H1 (cell line): ENCODE data around the gene TUBGCP6. TPM values are rescaled to one million over a fixed set of nuclear protein-coding genes. Genes with fewer than 3 reads are reported as not detected.

ENCODE experiments used
- CTCF ChIA-PET: fragments of 300-600 bp; sonication (Branson Sonifier 250); formaldehyde crosslinking; loops from one replicate; lab custom pipeline; 2021; ENCODE audit not compliant: partially characterized antibody; lab: Charles Lee
- POLR2A ChIA-PET: fragments of 300-600 bp; sonication (Branson Sonifier 250); formaldehyde crosslinking; loops from one replicate; lab custom pipeline; 2021; ENCODE audit warnings: inconsistent platforms; ENCODE audit not compliant: partially characterized antibody; lab: Charles Lee
- DNase-seq, 2 experiments: peaks; one replicate each; pipeline versions ENCODE4 v3.0.0 to v3.0.0-alpha.2; 2010 to 2022; ENCODE audit warnings: low spot score in 2 of 2, low read depth in 1 of 2, mixed read lengths in 1 of 2
- FAIRE-seq: peaks from 2 replicates; lab custom pipeline; 2011; peaks lifted over from hg19 to GRCh38; lab: Jason Lieb, UNC
- H2AFZ ChIP-seq: 2 replicates; pipeline ENCODE4 v1.8.1; 2012; ENCODE audit warnings: low read length, inconsistent platforms
- H2AK5ac ChIP-seq: 2 replicates; pipeline ENCODE4 v1.6.1; 2013; ENCODE audit warnings: low read depth, low read length
- H2BK120ac ChIP-seq: replicated peaks from 2 replicates; pipeline ENCODE3; 2013; ENCODE audit warnings: low read depth, low read length, inconsistent platforms
- H2BK12ac ChIP-seq: 2 replicates; pipeline ENCODE4 v1.6.1; 2013; ENCODE audit warnings: low read depth, low read length
- H2BK15ac ChIP-seq: 2 replicates; pipeline ENCODE4 v1.6.1; 2013; ENCODE audit warnings: low read length
- H2BK20ac ChIP-seq: 2 replicates; pipeline ENCODE4 v1.6.1; 2013; ENCODE audit warnings: low read length
- H2BK5ac ChIP-seq: 2 replicates; pipeline ENCODE4 v1.6.1; 2013; ENCODE audit warnings: low read depth, low read length
- H3K14ac ChIP-seq: 2 replicates; pipeline ENCODE4 v1.6.1; 2013; ENCODE audit warnings: inconsistent platforms; ENCODE audit not compliant: insufficient read length
- H3K18ac ChIP-seq: 2 replicates; pipeline ENCODE4 v1.6.1; 2013; ENCODE audit warnings: low read length; ENCODE audit errors: extremely low read depth
- H3K23ac ChIP-seq: 2 replicates; pipeline ENCODE4 v1.6.1; 2013; ENCODE audit warnings: inconsistent platforms; ENCODE audit not compliant: insufficient read length
- H3K23me2 ChIP-seq: 2 replicates; pipeline ENCODE4 v1.6.1; 2013; ENCODE audit warnings: low read depth, low read length
- H3K27ac ChIP-seq: 2 replicates; pipeline ENCODE4 v1.6.1; 2011; ENCODE audit warnings: low read depth, low read length, inconsistent platforms
- H3K27me3 ChIP-seq, 4 experiments: replicated peaks in 1 of 4; 1 replicate in 1 of 4; 2 replicates in 3 of 4; pipeline versions ENCODE4 v1.6.1 to v1.8.1; 2011 to 2013; ENCODE audit warnings: low read length in 3 of 4, mild to moderate bottlenecking in 3 of 4, inconsistent platforms in 2 of 4, mixed read lengths in 2 of 4, moderate library complexity in 1 of 4; ENCODE audit not compliant: control insufficient read depth in 3 of 4, insufficient read depth in 3 of 4; ENCODE audit errors: extremely low read depth in 1 of 4
- H3K36me3 ChIP-seq, 4 experiments: 2 replicates each; pipeline versions ENCODE4 v1.6.1 to v1.8.1; 2011 to 2013; ENCODE audit warnings: mild to moderate bottlenecking in 4 of 4, low read length in 3 of 4, moderate library complexity in 2 of 4, control low read depth in 1 of 4, inconsistent platforms in 1 of 4; ENCODE audit not compliant: insufficient read depth in 4 of 4, control insufficient read depth in 2 of 4
- H3K4ac ChIP-seq: replicated peaks from 2 replicates; pipeline ENCODE3; 2013; ENCODE audit warnings: low read length, low read depth, mixed read lengths, inconsistent platforms; ENCODE audit not compliant: insufficient read length
- H3K4me1 ChIP-seq, 4 experiments: replicated peaks in 1 of 4; 1 replicate in 1 of 4; 2 replicates in 3 of 4; pipeline versions ENCODE4 v1.6.1 to v1.8.1; 2011 to 2013; ENCODE audit warnings: low read length in 3 of 4, inconsistent platforms in 2 of 4, mixed read lengths in 1 of 4; ENCODE audit not compliant: insufficient read depth in 4 of 4, control insufficient read depth in 3 of 4
- H3K4me2 ChIP-seq, 2 experiments: 2 replicates each; pipeline versions ENCODE4 v1.6.1 to v1.8.1; 2011 to 2013; ENCODE audit warnings: low read depth in 2 of 2, low read length in 2 of 2, control low read depth in 1 of 2, inconsistent platforms in 1 of 2, mild to moderate bottlenecking in 1 of 2; ENCODE audit not compliant: insufficient read depth in 1 of 2
- H3K4me3 ChIP-seq, 4 experiments: fragments of 200-600, 300-600 bp in 1 of 4; sonication (generic), shearing (Covaris generic), sonication (Bioruptor Twin) in 1 of 4; 2 replicates each; pipeline versions ENCODE4 v1.5.1 to v1.8.1; 2011 to 2016; ENCODE audit warnings: low read length in 4 of 4, low read depth in 3 of 4, control low read depth in 2 of 4, inconsistent platforms in 2 of 4, mild to moderate bottlenecking in 2 of 4, mixed read lengths in 1 of 4, moderate library complexity in 1 of 4; ENCODE audit not compliant: insufficient read depth in 2 of 4; ENCODE audit errors: extremely low read depth in 1 of 4
- H3K56ac ChIP-seq: replicated peaks from 2 replicates; pipeline ENCODE3; 2013; ENCODE audit warnings: low read depth, mild to moderate bottlenecking, mixed read lengths, low read length, inconsistent platforms; ENCODE audit not compliant: insufficient read length
- H3K79me1 ChIP-seq: 2 replicates; pipeline ENCODE4 v1.6.1; 2013; ENCODE audit warnings: low read depth, low read length, control low read depth
- H3K79me2 ChIP-seq, 2 experiments: 2 replicates each; pipeline versions ENCODE4 v1.6.1 to v1.8.1; 2012 to 2013; ENCODE audit warnings: low read length in 2 of 2, mild to moderate bottlenecking in 2 of 2, inconsistent platforms in 1 of 2; ENCODE audit not compliant: insufficient read depth in 2 of 2, control insufficient read depth in 1 of 2
- H3K9ac ChIP-seq, 4 experiments: replicated peaks in 1 of 4; 1 replicate in 1 of 4; 2 replicates in 3 of 4; pipeline versions ENCODE4 v1.6.1 to v1.8.1; 2011 to 2013; ENCODE audit warnings: low read depth in 3 of 4, low read length in 3 of 4, control low read depth in 2 of 4, mild to moderate bottlenecking in 2 of 4, moderate library complexity in 2 of 4, inconsistent platforms in 1 of 4; ENCODE audit errors: extremely low read depth in 1 of 4
- H3K9me3 ChIP-seq, 2 experiments: 2 replicates each; pipeline versions ENCODE4 v1.6.1 to v1.8.1; 2012 to 2013; ENCODE audit warnings: mild to moderate bottlenecking in 2 of 2, moderate library complexity in 2 of 2, control low read depth in 1 of 2, inconsistent platforms in 1 of 2, low read depth in 1 of 2, low read length in 1 of 2, mixed read lengths in 1 of 2; ENCODE audit not compliant: insufficient read depth in 2 of 2
- H4K20me1 ChIP-seq, 2 experiments: replicated peaks in 1 of 2; 2 replicates each; pipeline versions ENCODE3 to v1.8.1; 2011 to 2013; ENCODE audit warnings: inconsistent platforms in 2 of 2, low read length in 2 of 2, mild to moderate bottlenecking in 1 of 2; ENCODE audit not compliant: insufficient read depth in 2 of 2, control insufficient read depth in 1 of 2
- H4K5ac ChIP-seq: 2 replicates; pipeline ENCODE4 v1.6.1; 2013; ENCODE audit warnings: low read length, low read depth, mixed read lengths, inconsistent platforms; ENCODE audit not compliant: insufficient read length
- H4K8ac ChIP-seq: 2 replicates; pipeline ENCODE4 v1.8.0; 2013; ENCODE audit warnings: mild to moderate bottlenecking, moderate library complexity, low read length, inconsistent platforms; ENCODE audit not compliant: insufficient read depth; ENCODE audit errors: extremely low read depth
- H4K91ac ChIP-seq: replicated peaks from 2 replicates; pipeline ENCODE3; 2013; ENCODE audit warnings: low read length, mixed read lengths, inconsistent platforms; ENCODE audit not compliant: insufficient read length
- ATF3 ChIP-seq: IDR thresholded peaks from 2 replicates; pipeline ENCODE4 v1.6.1; 2011; ENCODE audit warnings: low read depth, mild to moderate bottlenecking, low read length; ENCODE audit not compliant: insufficient read depth
- CHD1 ChIP-seq: IDR thresholded peaks from 2 replicates; pipeline ENCODE4 v1.6.1; 2012; ENCODE audit warnings: low read depth, low read length, improper control_type of control experiment
- CHD2 ChIP-seq: IDR thresholded peaks from 2 replicates; pipeline ENCODE4 v1.6.1; 2012; ENCODE audit warnings: low read length, improper control_type of control experiment
- CTBP2 ChIP-seq: IDR thresholded peaks from 2 replicates; pipeline ENCODE4 v1.7.0; 2011; ENCODE audit warnings: borderline replicate concordance, mild to moderate bottlenecking, moderate library complexity, mixed read lengths, low read length; ENCODE audit not compliant: insufficient read depth, insufficient read length
- EGR1 ChIP-seq: IDR thresholded peaks from 2 replicates; pipeline ENCODE4 v1.6.1; 2011; ENCODE audit warnings: low read depth, low read length, borderline replicate concordance
- EP300 ChIP-seq, 2 experiments: IDR thresholded peaks; 1 replicate in 1 of 2; 2 replicates in 1 of 2; pipeline ENCODE4 v1.6.1; 2011 to 2012; ENCODE audit warnings: low read depth in 2 of 2, low read length in 2 of 2, mild to moderate bottlenecking in 2 of 2, borderline replicate concordance in 1 of 2, inconsistent platforms in 1 of 2, moderate library complexity in 1 of 2
- GABPA ChIP-seq: IDR thresholded peaks from 2 replicates; pipeline ENCODE4 v1.6.1; 2011; ENCODE audit warnings: mild to moderate bottlenecking, low read length, moderate library complexity, borderline replicate concordance; ENCODE audit not compliant: insufficient read depth
- RNF2 ChIP-seq: fragments of 200-900, 300-1000 bp; sonication (generic); IDR thresholded peaks from 2 replicates; pipeline ENCODE4 v1.7.1; 2016; ENCODE audit warnings: borderline replicate concordance, low read depth, mild to moderate bottlenecking, antibody characterized with exemption, low read length; ENCODE audit not compliant: poor library complexity, severe bottlenecking; ENCODE audit errors: missing control alignments
- TEAD4 ChIP-seq: IDR thresholded peaks from 2 replicates; pipeline ENCODE4 v1.6.1; 2012; ENCODE audit warnings: low read depth, low read length, inconsistent platforms, mixed read lengths
- YY1 ChIP-seq: IDR thresholded peaks from 2 replicates; pipeline ENCODE4 v1.6.1; 2011; ENCODE audit warnings: low read depth, mild to moderate bottlenecking, low read length
- WGBS, 2 experiments: shearing (Covaris generic) in 1 of 2; methylation state at CpG; one replicate each; pipeline versions ENCODE4 v1.1.6 to v1.1.7; 2013 to 2015; ENCODE audit warnings: low lambda C conversion rate in 2 of 2, mixed read lengths in 2 of 2, inconsistent platforms in 1 of 2, low coverage in 1 of 2, missing lambda C conversion rate in 1 of 2; ENCODE audit not compliant: insufficient replicate concordance in 2 of 2, insufficient coverage in 1 of 2, insufficient read length in 1 of 2; ENCODE audit errors: extremely low coverage in 1 of 2, missing lambda C conversion rate in 1 of 2; 5-methylcytosine and 5-hydroxymethylcytosine counted together
- polyA plus RNA-seq, 7 experiments: library from polyadenylated mRNA; depleted of rRNA in 3 of 7; stranded (reverse) in 5 of 7; unstranded in 2 of 7; fragments of >200 nt in 5 of 7; fragments of 200-250 nt in 2 of 7; gene quantifications; 1 replicate in 5 of 7; 2 replicates in 1 of 7; 4 replicates in 1 of 7; pipeline versions ENCODE4 v1.2.1 to v1.2.3, GENCODE V29; 2011 to 2013; ENCODE audit warnings: missing spikeins in 2 of 7, mixed read lengths in 2 of 7
- total RNA-seq: library from RNA; stranded (reverse); fragmentation: NEBNext Ultra II Directional; extraction: Animal tissue kit (Norgen Biotek cat#: 25700); gene quantifications from 2 replicates; pipeline ENCODE4 v1.2.1, GENCODE V29; 2021
- TF ChIP-seq, protein P1 (sequence below): IDR thresholded peaks from 2 replicates; pipeline ENCODE4 v1.6.1; 2012; ENCODE audit warnings: inconsistent platforms

The TUBGCP6 gene
- total and polyA plus RNA-seq, 2 of the 8 experiments (the other 6 are each of a cell fraction or from before 2014, with no cell fraction given): 24.2 to 24.7 TPM

- H3K9ac ChIP-seq: no peak overlapping the region
- no peak overlapping the region for H2AFZ ChIP-seq
- 93% methylated on average over 16 of the region's 16 CpGs; no CpG with 5 or more reads in 1 of the 2 experiments for WGBS, 2 experiments
- H3K18ac ChIP-seq: no peak overlapping the region
- peaks cover 3 to 27% of the 10 kb centered on the region in 2 experiments for H4K20me1 ChIP-seq
- no peak overlapping the region for H3K56ac ChIP-seq
- no peak for FAIRE-seq
- no peaks in the 10 kb centered on the region for H3K79me2 ChIP-seq
- H2BK5ac ChIP-seq: no peak overlapping the region
- H4K5ac ChIP-seq: no peak overlapping the region
- TF ChIP-seq EGR1 (no peak), YY1 (no peak), EP300 (IDR thresholded peaks at IDR 0.05; ENCODE audit: borderline replicate concordance in 1 of 2, low read depth in 2 of 2, low read length in 2 of 2) (no peak), CTBP2 (no peak), CHD1 (no peak), CHD2 (no peak), RNF2 (no peak), ATF3 (no peak), GABPA (no peak), TEAD4 (no peak)
- TF ChIP-seq, protein P1, sequence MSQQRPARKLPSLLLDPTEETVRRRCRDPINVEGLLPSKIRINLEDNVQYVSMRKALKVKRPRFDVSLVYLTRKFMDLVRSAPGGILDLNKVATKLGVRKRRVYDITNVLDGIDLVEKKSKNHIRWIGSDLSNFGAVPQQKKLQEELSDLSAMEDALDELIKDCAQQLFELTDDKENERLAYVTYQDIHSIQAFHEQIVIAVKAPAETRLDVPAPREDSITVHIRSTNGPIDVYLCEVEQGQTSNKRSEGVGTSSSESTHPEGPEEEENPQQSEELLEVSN: no peak
- TF ChIP-seq, all 59 proteins: peak for 0
- POLR2A ChIA-PET: interaction anchor here (2.1 kb wide), 1 partner anchor 8 kb away, joined by 5 read pairs; no protein-coding TSS in a partner anchor
- CTCF ChIA-PET: interaction anchor here (1.6 to 9.2 kb wide), 2 partner anchors 16 to 17 kb away, joined by 3 to 77 read pairs; no protein-coding TSS in a partner anchor
- Histone ChIP-seq H3K36me3 (peaks cover 3 to 19% (median 11%) of the 10 kb centered on the region in 4 experiments), H3K27ac (no peak overlapping the region), H3K4me1 (peaks cover 0 to 4% (median under 1%) of the 10 kb centered on the region in 4 experiments; a peak in 1 of 7 replicates), H2AK5ac (no peak overlapping the region), H4K91ac (no peak overlapping the region), H3K79me1 (peaks cover 4% of the 10 kb centered on the region; the same call in 1 of the 2 replicates), H2BK120ac (no peak overlapping the region), H3K14ac (no peak overlapping the region), H2BK15ac (no peak overlapping the region), H3K27me3 (no peaks in the 10 kb centered on the region), H3K4me2 (no peak overlapping the region), H3K23ac (no peak overlapping the region), H4K8ac (no peak overlapping the region), H3K23me2 (no peaks in the 10 kb centered on the region), H3K4ac (no peak overlapping the region), H3K4me3 (no peak overlapping the region), H3K9me3 (no peaks in the 10 kb centered on the region; a peak in 1 of 4 replicates), H2BK20ac (no peak overlapping the region), H2BK12ac (no peak overlapping the region)
- no peak for DNase-seq
These were observed 20.8 kb downstream of the TUBGCP6 start for GRCh38 chr22:50224071-50224470.
